ENCODE measurements around the gene FNIP2.

DNA sequence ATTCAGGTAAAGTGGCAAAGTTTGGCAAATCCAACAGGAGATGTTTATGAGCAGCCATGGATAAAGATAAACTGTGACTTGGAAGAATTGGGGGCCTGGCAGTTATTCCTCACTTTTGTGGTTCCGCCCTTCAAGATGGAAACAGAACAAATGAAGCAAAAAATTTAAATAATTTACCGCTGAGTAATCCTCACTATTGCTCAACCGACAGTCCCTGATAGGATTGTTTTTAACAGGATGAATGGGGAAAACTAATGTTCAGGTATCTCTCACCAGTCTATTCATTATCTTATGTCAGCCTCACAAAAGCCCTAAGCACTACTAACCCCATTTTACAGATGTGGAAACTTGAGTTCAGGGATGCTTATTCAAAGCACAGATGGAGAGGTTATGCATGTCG, 90.8 kb downstream of the FNIP2 start:
- TF ChIP-seq, protein P1, sequence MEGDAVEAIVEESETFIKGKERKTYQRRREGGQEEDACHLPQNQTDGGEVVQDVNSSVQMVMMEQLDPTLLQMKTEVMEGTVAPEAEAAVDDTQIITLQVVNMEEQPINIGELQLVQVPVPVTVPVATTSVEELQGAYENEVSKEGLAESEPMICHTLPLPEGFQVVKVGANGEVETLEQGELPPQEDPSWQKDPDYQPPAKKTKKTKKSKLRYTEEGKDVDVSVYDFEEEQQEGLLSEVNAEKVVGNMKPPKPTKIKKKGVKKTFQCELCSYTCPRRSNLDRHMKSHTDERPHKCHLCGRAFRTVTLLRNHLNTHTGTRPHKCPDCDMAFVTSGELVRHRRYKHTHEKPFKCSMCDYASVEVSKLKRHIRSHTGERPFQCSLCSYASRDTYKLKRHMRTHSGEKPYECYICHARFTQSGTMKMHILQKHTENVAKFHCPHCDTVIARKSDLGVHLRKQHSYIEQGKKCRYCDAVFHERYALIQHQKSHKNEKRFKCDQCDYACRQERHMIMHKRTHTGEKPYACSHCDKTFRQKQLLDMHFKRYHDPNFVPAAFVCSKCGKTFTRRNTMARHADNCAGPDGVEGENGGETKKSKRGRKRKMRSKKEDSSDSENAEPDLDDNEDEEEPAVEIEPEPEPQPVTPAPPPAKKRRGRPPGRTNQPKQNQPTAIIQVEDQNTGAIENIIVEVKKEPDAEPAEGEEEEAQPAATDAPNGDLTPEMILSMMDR (tag by site-specific recombination; IDR thresholded peaks at IDR 0.05) = no peak
- TF ChIP-seq, protein P2, sequence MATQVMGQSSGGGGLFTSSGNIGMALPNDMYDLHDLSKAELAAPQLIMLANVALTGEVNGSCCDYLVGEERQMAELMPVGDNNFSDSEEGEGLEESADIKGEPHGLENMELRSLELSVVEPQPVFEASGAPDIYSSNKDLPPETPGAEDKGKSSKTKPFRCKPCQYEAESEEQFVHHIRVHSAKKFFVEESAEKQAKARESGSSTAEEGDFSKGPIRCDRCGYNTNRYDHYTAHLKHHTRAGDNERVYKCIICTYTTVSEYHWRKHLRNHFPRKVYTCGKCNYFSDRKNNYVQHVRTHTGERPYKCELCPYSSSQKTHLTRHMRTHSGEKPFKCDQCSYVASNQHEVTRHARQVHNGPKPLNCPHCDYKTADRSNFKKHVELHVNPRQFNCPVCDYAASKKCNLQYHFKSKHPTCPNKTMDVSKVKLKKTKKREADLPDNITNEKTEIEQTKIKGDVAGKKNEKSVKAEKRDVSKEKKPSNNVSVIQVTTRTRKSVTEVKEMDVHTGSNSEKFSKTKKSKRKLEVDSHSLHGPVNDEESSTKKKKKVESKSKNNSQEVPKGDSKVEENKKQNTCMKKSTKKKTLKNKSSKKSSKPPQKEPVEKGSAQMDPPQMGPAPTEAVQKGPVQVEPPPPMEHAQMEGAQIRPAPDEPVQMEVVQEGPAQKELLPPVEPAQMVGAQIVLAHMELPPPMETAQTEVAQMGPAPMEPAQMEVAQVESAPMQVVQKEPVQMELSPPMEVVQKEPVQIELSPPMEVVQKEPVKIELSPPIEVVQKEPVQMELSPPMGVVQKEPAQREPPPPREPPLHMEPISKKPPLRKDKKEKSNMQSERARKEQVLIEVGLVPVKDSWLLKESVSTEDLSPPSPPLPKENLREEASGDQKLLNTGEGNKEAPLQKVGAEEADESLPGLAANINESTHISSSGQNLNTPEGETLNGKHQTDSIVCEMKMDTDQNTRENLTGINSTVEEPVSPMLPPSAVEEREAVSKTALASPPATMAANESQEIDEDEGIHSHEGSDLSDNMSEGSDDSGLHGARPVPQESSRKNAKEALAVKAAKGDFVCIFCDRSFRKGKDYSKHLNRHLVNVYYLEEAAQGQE (tag by site-specific recombination; IDR thresholded peaks at IDR 0.05) = no peak
- TF ChIP-seq GFI1B (tag by site-specific recombination; IDR thresholded peaks at IDR 0.05) = no peak
- TF ChIP-seq, protein P3, sequence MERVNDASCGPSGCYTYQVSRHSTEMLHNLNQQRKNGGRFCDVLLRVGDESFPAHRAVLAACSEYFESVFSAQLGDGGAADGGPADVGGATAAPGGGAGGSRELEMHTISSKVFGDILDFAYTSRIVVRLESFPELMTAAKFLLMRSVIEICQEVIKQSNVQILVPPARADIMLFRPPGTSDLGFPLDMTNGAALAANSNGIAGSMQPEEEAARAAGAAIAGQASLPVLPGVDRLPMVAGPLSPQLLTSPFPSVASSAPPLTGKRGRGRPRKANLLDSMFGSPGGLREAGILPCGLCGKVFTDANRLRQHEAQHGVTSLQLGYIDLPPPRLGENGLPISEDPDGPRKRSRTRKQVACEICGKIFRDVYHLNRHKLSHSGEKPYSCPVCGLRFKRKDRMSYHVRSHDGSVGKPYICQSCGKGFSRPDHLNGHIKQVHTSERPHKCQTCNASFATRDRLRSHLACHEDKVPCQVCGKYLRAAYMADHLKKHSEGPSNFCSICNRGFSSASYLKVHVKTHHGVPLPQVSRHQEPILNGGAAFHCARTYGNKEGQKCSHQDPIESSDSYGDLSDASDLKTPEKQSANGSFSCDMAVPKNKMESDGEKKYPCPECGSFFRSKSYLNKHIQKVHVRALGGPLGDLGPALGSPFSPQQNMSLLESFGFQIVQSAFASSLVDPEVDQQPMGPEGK (tag by site-specific recombination; IDR thresholded peaks at IDR 0.05) = no peak
- TF ChIP-seq ZNF548 (tag by site-specific recombination; IDR thresholded peaks at IDR 0.05) = no peak
- TF ChIP-seq BCL11B (tag by site-specific recombination; IDR thresholded peaks at IDR 0.05; ENCODE audit: low read depth) = no peak
- TF ChIP-seq, protein P4, sequence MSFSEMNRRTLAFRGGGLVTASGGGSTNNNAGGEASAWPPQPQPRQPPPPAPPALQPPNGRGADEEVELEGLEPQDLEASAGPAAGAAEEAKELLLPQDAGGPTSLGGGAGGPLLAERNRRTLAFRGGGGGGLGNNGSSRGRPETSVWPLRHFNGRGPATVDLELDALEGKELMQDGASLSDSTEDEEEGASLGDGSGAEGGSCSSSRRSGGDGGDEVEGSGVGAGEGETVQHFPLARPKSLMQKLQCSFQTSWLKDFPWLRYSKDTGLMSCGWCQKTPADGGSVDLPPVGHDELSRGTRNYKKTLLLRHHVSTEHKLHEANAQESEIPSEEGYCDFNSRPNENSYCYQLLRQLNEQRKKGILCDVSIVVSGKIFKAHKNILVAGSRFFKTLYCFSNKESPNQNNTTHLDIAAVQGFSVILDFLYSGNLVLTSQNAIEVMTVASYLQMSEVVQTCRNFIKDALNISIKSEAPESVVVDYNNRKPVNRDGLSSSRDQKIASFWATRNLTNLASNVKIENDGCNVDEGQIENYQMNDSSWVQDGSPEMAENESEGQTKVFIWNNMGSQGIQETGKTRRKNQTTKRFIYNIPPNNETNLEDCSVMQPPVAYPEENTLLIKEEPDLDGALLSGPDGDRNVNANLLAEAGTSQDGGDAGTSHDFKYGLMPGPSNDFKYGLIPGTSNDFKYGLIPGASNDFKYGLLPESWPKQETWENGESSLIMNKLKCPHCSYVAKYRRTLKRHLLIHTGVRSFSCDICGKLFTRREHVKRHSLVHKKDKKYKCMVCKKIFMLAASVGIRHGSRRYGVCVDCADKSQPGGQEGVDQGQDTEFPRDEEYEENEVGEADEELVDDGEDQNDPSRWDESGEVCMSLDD (tag by site-specific recombination; IDR thresholded peaks at IDR 0.05) = no peak
- TF ChIP-seq ZNF658 (tag by site-specific recombination; IDR thresholded peaks at IDR 0.05) = no peak
- TF ChIP-seq KLF16 (tag by site-specific recombination; IDR thresholded peaks at IDR 0.05) = no peak
- TF ChIP-seq ZNF350 (tag by site-specific recombination; IDR thresholded peaks at IDR 0.05) = no peak
